Eye (tissue), 1 donor: ENCODE data around the gene TSPAN15.

Source experiments
- DNase-seq: peaks from one replicate; pipeline ENCODE4 v3.0.0-alpha.2; 2015

Gene TSPAN15

GRCh38 chr10:69418052-69418752 lies 33.1 kb upstream of the TSPAN15 start:
- no peak for DNase-seq

- no peak for DNase-seq
Observed at GRCh38 chr10:69419096-69419743, 32.0 kb upstream of the TSPAN15 start.

GRCh38 chr10:69419744-69420126 lies 31.5 kb upstream of the TSPAN15 start:
- no peak for DNase-seq

GRCh38 chr10:69421611-69422308 lies 29.5 kb upstream of the TSPAN15 start:
- no peak for DNase-seq

GRCh38 chr10:69422676-69423075 lies 28.6 kb upstream of the TSPAN15 start:
- no peak for DNase-seq

GRCh38 chr10:69425041-69425440 lies 26.2 kb upstream of the TSPAN15 start:
- no peak for DNase-seq

- no peak for DNase-seq
Observed at GRCh38 chr10:69425511-69426298, 25.6 kb upstream of the TSPAN15 start.

GRCh38 chr10:69426376-69426727 lies 24.9 kb upstream of the TSPAN15 start:
- no peak for DNase-seq

GRCh38 chr10:69428165-69428564 lies 23.1 kb upstream of the TSPAN15 start:
- no peak for DNase-seq

- DNase-seq, result no peak
Observed at GRCh38 chr10:69434169-69434568, 17.1 kb upstream of the TSPAN15 start.

GRCh38 chr10:69434926-69435325 lies 16.3 kb upstream of the TSPAN15 start:
- DNase-seq, result no peak

- DNase-seq, result no peak
Observed at GRCh38 chr10:69435966-69436520, 15.2 kb upstream of the TSPAN15 start.

- DNase-seq, result no peak
Observed at GRCh38 chr10:69437321-69438259, 13.7 kb upstream of the TSPAN15 start.

- DNase-seq, result no peak
Observed at GRCh38 chr10:69438536-69439349, 12.5 kb upstream of the TSPAN15 start.

- no peak for DNase-seq
Observed at GRCh38 chr10:69439350-69439739, 11.9 kb upstream of the TSPAN15 start.

- DNase-seq, result peak; percentile 62
Observed at GRCh38 chr10:69439813-69440506, 11.3 kb upstream of the TSPAN15 start.

GRCh38 chr10:69443354-69443753 lies 7.9 kb upstream of the TSPAN15 start:
- no peak for DNase-seq

GRCh38 chr10:69445041-69445440 lies 6.2 kb upstream of the TSPAN15 start:
- no peak for DNase-seq

- DNase-seq, result no peak
Observed at GRCh38 chr10:69446229-69446628, 5.0 kb upstream of the TSPAN15 start.

GRCh38 chr10:69446650-69447151 lies 4.6 kb upstream of the TSPAN15 start:
- DNase-seq, result no peak
